ENCODE data around the gene ZMIZ1. TPM values are rescaled to one million over a fixed set of nuclear protein-coding genes. Genes with fewer than 3 reads are reported as not detected.

Gene ZMIZ1
- total RNA-seq, 4 donors from 2014 or later: 71.9 to 104 (median 79.5) TPM

- Histone ChIP-seq H3K4me1 (peaks cover 91% of the 10 kb centered on the region), H3K9me3 (no peaks in the 10 kb centered on the region), H3K36me3 (no peaks in the 10 kb centered on the region), H3K27me3 (no peaks in the 10 kb centered on the region), H3K27ac (peak overlapping the region; percentile 25), H3K4me3 (no peak overlapping the region)
- TF ChIP-seq, protein P1, sequence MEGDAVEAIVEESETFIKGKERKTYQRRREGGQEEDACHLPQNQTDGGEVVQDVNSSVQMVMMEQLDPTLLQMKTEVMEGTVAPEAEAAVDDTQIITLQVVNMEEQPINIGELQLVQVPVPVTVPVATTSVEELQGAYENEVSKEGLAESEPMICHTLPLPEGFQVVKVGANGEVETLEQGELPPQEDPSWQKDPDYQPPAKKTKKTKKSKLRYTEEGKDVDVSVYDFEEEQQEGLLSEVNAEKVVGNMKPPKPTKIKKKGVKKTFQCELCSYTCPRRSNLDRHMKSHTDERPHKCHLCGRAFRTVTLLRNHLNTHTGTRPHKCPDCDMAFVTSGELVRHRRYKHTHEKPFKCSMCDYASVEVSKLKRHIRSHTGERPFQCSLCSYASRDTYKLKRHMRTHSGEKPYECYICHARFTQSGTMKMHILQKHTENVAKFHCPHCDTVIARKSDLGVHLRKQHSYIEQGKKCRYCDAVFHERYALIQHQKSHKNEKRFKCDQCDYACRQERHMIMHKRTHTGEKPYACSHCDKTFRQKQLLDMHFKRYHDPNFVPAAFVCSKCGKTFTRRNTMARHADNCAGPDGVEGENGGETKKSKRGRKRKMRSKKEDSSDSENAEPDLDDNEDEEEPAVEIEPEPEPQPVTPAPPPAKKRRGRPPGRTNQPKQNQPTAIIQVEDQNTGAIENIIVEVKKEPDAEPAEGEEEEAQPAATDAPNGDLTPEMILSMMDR (IDR thresholded peaks at IDR 0.05): no peak
- no peak for TF ChIP-seq POLR2AphosphoS5 (IDR thresholded peaks at IDR 0.05)
- no peak for TF ChIP-seq EP300 (IDR thresholded peaks at IDR 0.05)
- no peak for TF ChIP-seq POLR2A (IDR thresholded peaks at IDR 0.05)
- WGBS: 71% methylated on average over 3 of the region's 3 CpGs
- no peak for DNase-seq (ENCODE audit: low spot score in 2 of 2)
These were observed 6.7 kb downstream of the ZMIZ1 start for GRCh38 chr10:79075418-79075817.

GRCh38 chr10:79077488-79078173 lies 8.9 kb downstream of the ZMIZ1 start:
- H3K4me3 ChIP-seq: no peak overlapping the region
- 79% methylated on average over 10 of the region's 10 CpGs for WGBS

DNA sequence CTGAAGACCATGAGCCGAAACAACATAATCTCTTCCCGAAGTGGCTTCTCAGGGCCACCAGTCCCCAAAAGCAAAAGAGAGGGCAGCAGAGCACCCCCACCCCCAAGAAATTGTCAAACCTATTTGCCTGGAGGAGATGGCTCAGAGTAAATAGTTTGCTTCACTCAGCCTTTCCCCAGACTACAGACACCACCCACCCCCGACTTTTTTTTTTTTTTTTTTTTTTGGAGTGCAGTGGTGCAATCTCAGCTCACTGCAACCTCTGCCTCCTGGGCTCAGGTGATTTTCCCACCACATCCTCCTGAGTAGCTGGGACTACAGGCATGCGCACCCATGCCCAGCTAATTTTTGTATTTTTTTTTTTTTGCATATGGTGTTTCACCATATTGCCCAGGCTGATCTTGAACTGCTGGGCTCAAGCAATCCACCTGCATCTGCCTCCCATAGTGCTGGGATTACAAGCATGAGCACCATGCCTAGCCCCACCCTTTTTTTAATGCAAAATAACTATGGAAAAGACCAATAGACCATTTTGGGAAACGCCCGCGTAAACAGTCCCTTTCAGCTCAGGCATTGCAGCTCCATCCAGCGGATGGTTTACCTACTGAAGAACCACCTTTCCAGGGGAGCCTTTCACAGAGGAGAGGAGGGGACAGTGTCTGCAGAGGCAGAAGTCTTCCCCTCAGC lies 9.7 kb downstream of the ZMIZ1 start:
- Histone ChIP-seq H3K27ac (peak overlapping the region; percentile 72), H3K4me1 (peaks cover 100% of the 10 kb centered on the region), H3K27me3 (no peaks in the 10 kb centered on the region), H3K4me3 (no peak overlapping the region), H3K36me3 (no peaks in the 10 kb centered on the region), H3K9me3 (no peaks in the 10 kb centered on the region)
- TF ChIP-seq POLR2A (IDR thresholded peaks at IDR 0.05) (no peak), EP300 (IDR thresholded peaks at IDR 0.05) (no peak), POLR2AphosphoS5 (IDR thresholded peaks at IDR 0.05) (no peak)
- TF ChIP-seq, protein P1 (IDR thresholded peaks at IDR 0.05): no peak
- 71% methylated on average over 8 of the region's 8 CpGs for WGBS
- DNase-seq (ENCODE audit: low spot score in 2 of 2): no peak

More at GRCh38 chr10:79077488-79078173, 8.9 kb downstream of the ZMIZ1 start:
- H3K36me3 ChIP-seq: no peaks in the 10 kb centered on the region
- no peaks in the 10 kb centered on the region for H3K9me3 ChIP-seq
- peaks cover 100% of the 10 kb centered on the region for H3K4me1 ChIP-seq
- no peak overlapping the region for H3K27ac ChIP-seq
- TF ChIP-seq POLR2A (IDR thresholded peaks at IDR 0.05): no peak
- TF ChIP-seq, protein P1 (IDR thresholded peaks at IDR 0.05): no peak
- no peak for TF ChIP-seq POLR2AphosphoS5 (IDR thresholded peaks at IDR 0.05)
- no peak for TF ChIP-seq EP300 (IDR thresholded peaks at IDR 0.05)
- no peaks in the 10 kb centered on the region for H3K27me3 ChIP-seq
- no peak for DNase-seq (ENCODE audit: low spot score in 2 of 2)

GRCh38 chr10:79079054-79079397 lies 10.3 kb downstream of the ZMIZ1 start:
- Histone ChIP-seq H3K27ac (peak overlapping the region; percentile 72), H3K4me1 (peaks cover 100% of the 10 kb centered on the region), H3K4me3 (no peak overlapping the region), H3K9me3 (no peaks in the 10 kb centered on the region), H3K36me3 (no peaks in the 10 kb centered on the region), H3K27me3 (no peaks in the 10 kb centered on the region)
- DNase-seq (ENCODE audit: low spot score in 2 of 2): no peak
- WGBS: 80% methylated on average over 1 of the region's 1 CpG
- TF ChIP-seq, protein P1 (IDR thresholded peaks at IDR 0.05): no peak
- TF ChIP-seq EP300 (IDR thresholded peaks at IDR 0.05) (no peak), POLR2A (IDR thresholded peaks at IDR 0.05) (no peak), POLR2AphosphoS5 (IDR thresholded peaks at IDR 0.05) (no peak)

Data from suprapubic skin (tissue), 4 donors.